Jurkat, Clone E6-1 (cell line): Measurements from ENCODE around the gene CCR3.

ENCODE experiments used
- DNase-seq: peaks from one replicate; pipeline ENCODE4 v3.0.0-alpha.2; 2011; ENCODE audit warnings: low read depth, low spot score
- H3K4me3 ChIP-seq: 2 replicates; pipeline ENCODE4 v1.5.1; 2011; ENCODE audit warnings: mild to moderate bottlenecking, low read length, control low read depth, moderate library complexity

CCR3 gene

GRCh38 chr3:46289966-46290365 is 47.7 kb downstream of the CCR3 start:
- no peak for DNase-seq
- H3K4me3 ChIP-seq, result no peak overlapping the region

- no peak for DNase-seq
- H3K4me3 ChIP-seq, result no peak overlapping the region
These were observed 48.8 kb downstream of the CCR3 start for GRCh38 chr3:46291046-46291445.

DNA sequence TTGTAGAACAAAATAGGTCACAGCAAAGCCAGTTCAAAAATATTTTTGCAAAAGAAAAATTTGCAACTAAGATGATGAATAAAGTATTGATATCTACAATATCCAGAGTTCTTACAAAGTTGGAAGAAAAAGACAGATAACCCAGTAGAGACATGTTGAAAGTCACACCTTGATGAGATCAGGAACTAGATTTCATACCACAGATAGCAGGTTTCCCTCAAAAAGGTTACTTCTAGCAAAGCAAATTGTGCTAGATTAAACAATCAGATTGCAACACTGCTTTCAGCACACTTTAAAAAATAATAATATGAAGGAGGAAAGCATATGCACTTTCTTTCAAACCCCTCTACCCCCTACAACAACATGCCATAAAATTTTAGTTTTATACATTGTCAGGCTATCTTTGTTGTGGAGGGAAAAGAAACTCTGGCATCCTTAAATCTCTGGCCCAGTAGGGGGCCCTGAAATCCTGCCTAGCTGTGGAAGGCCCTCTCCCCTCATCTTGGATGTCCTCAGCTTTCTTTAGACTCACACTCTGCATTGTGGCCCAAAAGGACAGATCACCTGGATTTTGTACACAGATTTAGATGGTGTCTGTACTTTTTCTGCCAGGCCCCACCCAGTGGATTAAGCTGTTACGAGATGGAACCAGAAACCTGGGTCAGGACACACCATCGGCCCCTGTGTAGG is 50.9 kb downstream of the CCR3 start:
- H3K4me3 ChIP-seq, result no peak overlapping the region
- DNase-seq, result no peak

- no peak for DNase-seq
- H3K4me3 ChIP-seq, result no peak overlapping the region
These were observed 52.0 kb downstream of the CCR3 start for GRCh38 chr3:46293991-46294833.

DNA sequence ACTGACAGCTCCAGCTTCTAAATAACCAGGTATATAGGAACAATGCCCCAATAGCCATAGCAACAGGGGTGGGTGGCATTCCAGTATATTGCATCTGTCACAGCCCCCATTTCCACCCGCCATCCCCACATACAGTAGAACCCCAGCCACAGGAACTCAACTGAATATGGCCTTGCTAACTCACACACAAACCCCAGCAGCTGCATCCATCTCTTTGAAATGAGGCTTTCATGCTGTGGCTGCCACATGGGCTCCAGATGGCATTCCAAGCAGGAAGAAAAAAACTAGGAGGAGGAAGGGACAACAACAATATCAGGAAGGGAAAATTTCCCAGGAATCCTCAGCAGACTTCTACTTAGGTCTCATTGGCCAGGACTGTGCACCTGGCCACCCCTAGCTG is 54.6 kb downstream of the CCR3 start:
- peak; percentile 51 for DNase-seq
- H3K4me3 ChIP-seq, result no peak overlapping the region

- H3K4me3 ChIP-seq, result no peak overlapping the region
- DNase-seq, result peak; percentile 88
These were observed 55.6 kb downstream of the CCR3 start for GRCh38 chr3:46297658-46298423.

- no peak overlapping the region for H3K4me3 ChIP-seq
- peak; percentile 70 for DNase-seq
These were observed 56.8 kb downstream of the CCR3 start for GRCh38 chr3:46298871-46299607.

- peak; percentile 52 for DNase-seq
- H3K4me3 ChIP-seq, result no peak overlapping the region
These were observed 57.6 kb downstream of the CCR3 start for GRCh38 chr3:46299608-46300460.

- no peak for DNase-seq
- no peak overlapping the region for H3K4me3 ChIP-seq
These were observed 58.2 kb downstream of the CCR3 start for GRCh38 chr3:46300461-46300789.

- DNase-seq, result no peak
- no peak overlapping the region for H3K4me3 ChIP-seq
These were observed 59.0 kb downstream of the CCR3 start for GRCh38 chr3:46301122-46301835.

GRCh38 chr3:46303240-46303639 is 61.0 kb downstream of the CCR3 start:
- no peak overlapping the region for H3K4me3 ChIP-seq
- DNase-seq, result no peak

- DNase-seq, result no peak
- no peak overlapping the region for H3K4me3 ChIP-seq
These were observed 62.5 kb downstream of the CCR3 start for GRCh38 chr3:46304739-46305138.

DNA sequence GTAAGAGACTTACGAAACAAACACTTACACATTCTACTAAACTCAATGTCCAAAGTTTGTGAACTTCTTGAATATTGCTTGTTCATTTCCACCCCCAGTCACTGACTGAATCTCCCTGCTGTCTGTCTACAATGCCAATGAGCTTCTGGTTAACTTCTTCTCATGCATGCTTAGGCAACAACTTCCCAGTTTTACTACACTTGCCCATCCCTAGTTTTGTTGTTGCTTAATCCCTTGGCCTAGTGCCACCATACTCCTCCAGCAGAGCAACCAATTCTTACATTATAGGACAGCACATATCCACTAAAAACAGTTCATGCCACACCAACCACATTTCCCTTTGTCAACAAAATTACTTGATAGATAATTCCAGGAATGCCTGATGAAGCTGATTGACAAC is 70.7 kb downstream of the CCR3 start:
- DNase-seq, result no peak

GRCh38 chr3:46314517-46314916 is 72.3 kb downstream of the CCR3 start:
- no peak for DNase-seq

More for the DNA sequence above, 70.7 kb downstream of the CCR3 start:
- H3K4me3 ChIP-seq, result no peak overlapping the region

GRCh38 chr3:46316206-46316605 is 73.9 kb downstream of the CCR3 start:
- H3K4me3 ChIP-seq, result no peak overlapping the region
- no peak for DNase-seq

More at GRCh38 chr3:46314517-46314916, 72.3 kb downstream of the CCR3 start:
- H3K4me3 ChIP-seq, result no peak overlapping the region
